HFF-Myc (cell line): ENCODE measurements around the gene SSBP4.

Experiments used
- DNase-seq: peaks from one replicate; pipeline ENCODE4 v3.0.0-alpha.2; 2011; ENCODE audit warnings: low read depth; ENCODE audit errors: extremely low read depth
- H3K4me3 ChIP-seq: replicated peaks from 2 replicates; pipeline ENCODE4 v1.5.1; 2011; ENCODE audit warnings: low read depth, mild to moderate bottlenecking, control low read depth, low read length
- TF ChIP-seq, protein P1 (sequence below): IDR thresholded peaks from 2 replicates; pipeline ENCODE4 v1.5.1; 2012; ENCODE audit warnings: mild to moderate bottlenecking, low read depth, low read length, control low read depth; ENCODE audit errors: missing control alignments

Gene SSBP4

DNA sequence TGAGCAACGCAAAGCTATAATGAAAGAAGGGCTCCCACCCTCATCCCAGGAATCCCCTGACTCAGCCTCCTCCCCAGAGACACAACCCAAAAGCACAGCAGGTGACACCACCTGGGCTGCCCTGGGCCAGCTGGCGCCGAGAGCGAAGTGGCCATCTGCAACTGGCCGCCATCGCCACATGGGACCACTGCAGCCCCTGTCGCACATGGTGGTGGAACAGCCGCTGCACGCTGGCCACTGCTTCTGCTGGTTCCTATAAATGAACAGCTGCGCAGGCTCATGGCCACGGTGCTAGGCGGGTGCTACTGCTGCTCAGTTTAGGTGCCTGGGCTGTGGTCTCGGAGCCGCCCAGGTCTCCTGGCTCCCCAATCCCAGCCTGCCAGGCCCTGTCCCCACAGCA, 30.4 kb downstream of the SSBP4 start:
- no peak overlapping the region for H3K4me3 ChIP-seq
- TF ChIP-seq, protein P1, sequence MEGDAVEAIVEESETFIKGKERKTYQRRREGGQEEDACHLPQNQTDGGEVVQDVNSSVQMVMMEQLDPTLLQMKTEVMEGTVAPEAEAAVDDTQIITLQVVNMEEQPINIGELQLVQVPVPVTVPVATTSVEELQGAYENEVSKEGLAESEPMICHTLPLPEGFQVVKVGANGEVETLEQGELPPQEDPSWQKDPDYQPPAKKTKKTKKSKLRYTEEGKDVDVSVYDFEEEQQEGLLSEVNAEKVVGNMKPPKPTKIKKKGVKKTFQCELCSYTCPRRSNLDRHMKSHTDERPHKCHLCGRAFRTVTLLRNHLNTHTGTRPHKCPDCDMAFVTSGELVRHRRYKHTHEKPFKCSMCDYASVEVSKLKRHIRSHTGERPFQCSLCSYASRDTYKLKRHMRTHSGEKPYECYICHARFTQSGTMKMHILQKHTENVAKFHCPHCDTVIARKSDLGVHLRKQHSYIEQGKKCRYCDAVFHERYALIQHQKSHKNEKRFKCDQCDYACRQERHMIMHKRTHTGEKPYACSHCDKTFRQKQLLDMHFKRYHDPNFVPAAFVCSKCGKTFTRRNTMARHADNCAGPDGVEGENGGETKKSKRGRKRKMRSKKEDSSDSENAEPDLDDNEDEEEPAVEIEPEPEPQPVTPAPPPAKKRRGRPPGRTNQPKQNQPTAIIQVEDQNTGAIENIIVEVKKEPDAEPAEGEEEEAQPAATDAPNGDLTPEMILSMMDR: no peak
- no peak for DNase-seq

DNA sequence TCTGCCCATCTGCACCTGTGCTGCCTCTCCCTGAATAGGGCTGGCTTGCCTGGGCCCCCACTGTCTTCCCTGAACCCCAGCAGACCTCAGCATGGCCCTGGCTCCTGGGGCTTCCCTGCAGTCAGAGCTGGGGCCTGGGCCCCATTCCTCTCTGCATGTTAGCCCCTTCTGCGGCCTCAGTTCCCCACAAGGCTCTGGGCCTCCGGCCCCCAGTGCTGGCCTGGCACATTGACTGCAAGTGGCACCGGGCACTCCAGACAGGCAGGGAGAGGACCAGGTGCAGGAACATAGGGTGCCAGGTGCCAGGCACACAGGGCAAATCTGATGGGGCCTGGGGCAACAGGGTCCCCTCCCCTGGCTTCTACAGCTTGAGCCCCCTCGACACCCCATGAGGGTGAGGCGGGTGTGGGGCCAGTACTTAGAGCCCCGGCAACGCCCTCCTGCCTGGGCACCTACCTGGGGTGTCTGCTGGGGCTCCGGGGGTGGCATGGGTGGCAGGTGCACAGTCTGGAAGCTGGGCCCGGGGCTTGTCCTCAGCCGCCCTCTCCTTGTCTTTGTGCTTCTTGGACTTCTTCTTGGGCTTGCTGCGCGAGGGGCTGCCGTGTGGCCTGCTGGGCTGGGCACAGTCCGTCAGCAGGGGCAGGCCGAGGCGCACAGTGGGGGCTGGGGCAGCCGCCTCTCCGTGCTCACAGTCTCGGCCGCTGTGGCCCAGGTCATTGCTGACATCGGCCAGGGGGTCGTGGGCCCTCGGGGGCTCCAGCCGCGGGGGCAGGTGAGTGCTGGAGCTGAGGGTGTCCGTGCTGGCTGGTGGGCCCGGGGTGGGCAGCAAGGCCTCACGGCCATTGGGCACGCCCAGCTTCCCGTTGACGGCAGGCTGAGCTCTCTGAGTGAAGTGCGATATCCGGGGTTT, 31.1 kb downstream of the SSBP4 start:
- no peak for DNase-seq
- no peak overlapping the region for H3K4me3 ChIP-seq
- TF ChIP-seq, protein P1: no peak

DNA sequence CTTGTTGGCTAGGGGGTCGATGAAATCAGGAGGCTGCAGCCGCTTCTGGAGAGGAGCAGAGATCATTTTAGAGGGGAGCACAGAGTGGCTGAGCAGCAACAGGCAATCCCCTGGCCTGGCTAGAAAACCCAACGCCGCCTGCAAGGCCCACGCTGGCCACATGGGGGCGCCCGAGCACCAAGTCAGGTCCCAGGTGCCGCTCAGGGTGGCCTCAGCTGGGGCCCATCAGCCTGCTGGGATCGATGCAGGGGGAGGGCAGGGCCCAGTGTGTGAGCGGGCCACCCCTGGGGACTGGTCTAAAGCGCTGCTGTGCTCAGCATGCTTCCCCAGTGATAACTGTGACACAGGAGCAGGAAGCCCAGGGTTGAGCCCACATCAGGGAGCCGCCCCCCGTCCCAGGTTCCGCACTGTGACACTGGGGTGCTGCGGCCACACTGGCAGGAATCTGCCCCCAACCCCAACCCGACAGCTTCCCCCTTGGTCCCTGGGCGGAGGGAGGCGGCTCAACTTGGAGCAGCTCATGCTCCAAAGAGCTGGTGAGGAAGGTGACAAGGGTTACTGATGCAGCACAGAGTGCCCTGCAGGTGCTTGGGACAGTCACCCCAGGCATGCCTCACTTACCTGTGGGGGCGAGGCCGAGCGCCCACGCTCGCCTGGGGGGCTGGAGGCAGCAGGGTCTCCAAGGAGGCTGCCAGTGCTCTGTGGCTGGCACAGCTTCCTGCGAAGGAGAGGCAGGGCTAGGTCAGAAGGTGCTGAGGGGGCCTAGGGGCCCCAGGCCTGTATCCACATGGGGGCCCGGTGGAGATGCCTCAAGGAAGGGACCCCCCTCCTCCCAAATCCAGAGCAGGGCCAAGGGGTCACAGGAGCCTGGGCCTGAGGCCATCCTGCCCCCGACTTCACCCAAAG, 32.0 kb downstream of the SSBP4 start:
- no peak overlapping the region for H3K4me3 ChIP-seq
- no peak for DNase-seq
- TF ChIP-seq, protein P1: peak; percentile 97

DNA sequence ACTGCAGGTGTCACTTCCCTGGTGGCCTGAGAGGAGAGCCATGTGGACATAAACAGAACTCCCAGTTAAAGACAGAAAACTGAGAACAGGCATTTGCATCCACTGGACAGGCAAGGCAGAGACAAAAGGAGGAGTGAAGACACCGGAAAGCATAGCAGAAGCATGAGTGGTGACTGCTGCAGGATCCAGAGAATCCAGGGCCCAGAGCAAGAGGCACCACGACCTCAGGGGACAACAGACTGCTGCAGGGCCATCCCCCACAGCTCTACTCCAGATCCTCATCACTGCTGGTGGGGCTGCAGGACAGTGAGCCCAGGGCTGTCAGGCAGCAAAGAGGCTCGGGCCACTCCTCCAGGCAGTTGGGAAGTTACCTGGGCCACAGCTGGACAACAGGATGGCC, 33.2 kb downstream of the SSBP4 start:
- no peak for DNase-seq
- H3K4me3 ChIP-seq: no peak overlapping the region
- TF ChIP-seq, protein P1: no peak

DNA sequence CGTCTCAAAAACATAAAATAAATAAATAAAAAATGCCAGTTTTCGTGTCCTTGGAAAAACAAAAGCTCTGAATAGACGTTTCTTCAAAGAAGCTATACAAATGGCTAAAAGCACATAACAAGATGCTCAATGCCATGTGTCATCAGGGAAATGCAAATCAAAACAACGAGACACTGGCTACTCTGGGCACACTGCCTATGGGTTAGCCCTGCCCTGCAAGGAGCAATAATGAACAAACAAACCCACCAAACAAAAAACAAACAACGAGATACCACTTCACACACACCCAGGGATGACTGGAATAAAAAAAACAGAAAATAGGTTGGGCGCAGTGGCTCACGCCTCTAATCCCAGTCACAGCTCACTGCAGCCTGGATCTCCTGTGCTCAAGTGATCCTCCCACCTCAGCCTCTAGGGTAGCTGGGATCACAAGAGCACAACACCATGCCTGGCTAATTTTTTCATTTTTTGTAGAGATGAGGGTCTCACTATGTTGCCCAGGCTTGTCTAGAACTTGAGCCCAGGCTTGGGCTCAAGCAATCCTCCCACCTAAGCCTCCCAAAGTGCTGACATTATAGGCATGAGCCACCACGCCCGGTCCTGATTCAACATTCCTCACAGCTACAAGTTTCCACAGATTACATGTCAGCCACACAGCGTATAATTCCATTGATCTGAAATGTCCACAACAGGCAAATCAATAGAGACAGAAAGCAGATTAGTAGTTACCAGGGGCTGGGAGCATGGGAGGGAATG, 34.2 kb downstream of the SSBP4 start:
- no peak for DNase-seq
- no peak overlapping the region for H3K4me3 ChIP-seq
- TF ChIP-seq, protein P1: no peak

DNA sequence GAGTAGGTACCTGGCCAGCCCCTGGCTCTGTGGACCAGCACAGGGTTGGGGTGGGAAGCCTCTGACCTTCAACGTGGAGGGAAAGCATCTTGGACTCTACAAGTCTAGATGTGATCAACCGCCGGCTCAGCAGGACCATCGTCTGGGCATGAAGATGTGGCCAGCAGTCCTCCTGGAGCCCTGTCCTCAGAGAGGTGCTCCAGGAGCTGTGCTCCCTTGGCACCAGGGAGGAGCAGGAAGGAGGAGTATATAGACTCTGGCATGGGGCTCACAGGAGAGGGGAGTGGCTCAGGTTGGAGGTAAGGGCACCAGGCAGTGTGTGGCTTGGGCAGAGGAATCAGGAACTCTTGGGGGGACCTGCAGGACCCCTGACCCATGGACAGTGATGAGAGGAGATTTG, 37.1 kb downstream of the SSBP4 start:
- H3K4me3 ChIP-seq: no peak overlapping the region
- TF ChIP-seq, protein P1: no peak
- no peak for DNase-seq
